Trophoblast cell (in vitro differentiated cells and primary cell): ENCODE results near the gene ACOT7.

Experiments used
- DNase-seq, 2 donors: peaks; one replicate each; pipeline ENCODE4 v3.0.0-alpha.2; 2016
- H2AFZ ChIP-seq: 2 replicates; pipeline ENCODE4 v1.6.1; 2013; ENCODE audit warnings: low read length, moderate library complexity, mild to moderate bottlenecking; ENCODE audit not compliant: insufficient read depth, poor library complexity
- H2AK5ac ChIP-seq: 2 replicates; pipeline ENCODE4 v1.6.1; 2013; ENCODE audit warnings: mild to moderate bottlenecking, low read length
- H2BK120ac ChIP-seq: 2 replicates; pipeline ENCODE4 v1.6.1; 2013; ENCODE audit warnings: low read length, mild to moderate bottlenecking, moderate library complexity; ENCODE audit not compliant: insufficient read depth, poor library complexity
- H2BK12ac ChIP-seq: 2 replicates; pipeline ENCODE4 v1.6.1; 2013; ENCODE audit warnings: mild to moderate bottlenecking, low read length, moderate library complexity
- H2BK5ac ChIP-seq: 2 replicates; pipeline ENCODE4 v1.6.1; 2013; ENCODE audit warnings: low read length, low read depth, moderate library complexity, mild to moderate bottlenecking; ENCODE audit not compliant: poor library complexity
- H3K14ac ChIP-seq: 2 replicates; pipeline ENCODE4 v1.6.1; 2013; ENCODE audit warnings: mild to moderate bottlenecking, low read length
- H3K18ac ChIP-seq: 2 replicates; pipeline ENCODE4 v1.6.1; 2013; ENCODE audit warnings: mild to moderate bottlenecking, low read length
- H3K23ac ChIP-seq: 2 replicates; pipeline ENCODE4 v1.6.1; 2013; ENCODE audit warnings: low read length
- H3K27ac ChIP-seq: 2 replicates; pipeline ENCODE4 v1.5.1; 2013; ENCODE audit warnings: low read depth, mild to moderate bottlenecking, inconsistent platforms, low read length, moderate library complexity
- H3K27me3 ChIP-seq: 2 replicates; pipeline ENCODE4 v1.6.1; 2013; ENCODE audit warnings: inconsistent platforms, mild to moderate bottlenecking, low read length, moderate library complexity; ENCODE audit not compliant: insufficient read depth
- H3K36me3 ChIP-seq, 2 experiments: 1 replicate in 1 of 2; 2 replicates in 1 of 2; pipeline ENCODE4 v1.6.1; 2013; ENCODE audit warnings: low read length in 2 of 2, mild to moderate bottlenecking in 2 of 2, moderate library complexity in 1 of 2; ENCODE audit not compliant: insufficient read depth in 2 of 2, control insufficient read depth in 1 of 2
- H3K4ac ChIP-seq: 2 replicates; pipeline ENCODE4 v1.6.1; 2013; ENCODE audit warnings: low read depth, mild to moderate bottlenecking, low read length, moderate library complexity
- H3K4me1 ChIP-seq, 2 experiments: 1 replicate in 1 of 2; 2 replicates in 1 of 2; pipeline ENCODE4 v1.6.1; 2013; ENCODE audit warnings: low read length in 2 of 2, mild to moderate bottlenecking in 2 of 2, moderate library complexity in 1 of 2; ENCODE audit not compliant: insufficient read depth in 2 of 2, control insufficient read depth in 1 of 2
- H3K4me2 ChIP-seq: 2 replicates; pipeline ENCODE4 v1.6.1; 2013; ENCODE audit warnings: inconsistent platforms, mild to moderate bottlenecking, low read length, moderate library complexity
- H3K4me3 ChIP-seq: 2 replicates; pipeline ENCODE4 v1.5.1; 2013; ENCODE audit warnings: mild to moderate bottlenecking, low read depth, low read length, inconsistent platforms
- H3K79me1 ChIP-seq: one replicate; pipeline ENCODE4 v1.6.1; 2013; ENCODE audit warnings: low read length
- H3K79me2 ChIP-seq: 2 replicates; pipeline ENCODE4 v1.6.1; 2013; ENCODE audit warnings: low read length, mild to moderate bottlenecking; ENCODE audit not compliant: control insufficient read depth, insufficient read depth, poor library complexity
- H3K9ac ChIP-seq: 2 replicates; pipeline ENCODE4 v1.6.1; 2013; ENCODE audit warnings: mild to moderate bottlenecking, low read length
- H3K9me3 ChIP-seq: 2 replicates; pipeline ENCODE4 v1.6.1; 2013; ENCODE audit warnings: low read depth, mild to moderate bottlenecking, control low read depth, inconsistent platforms, low read length; ENCODE audit not compliant: insufficient read depth
- H4K12ac ChIP-seq: 2 replicates; pipeline ENCODE4 v1.6.1; 2013; ENCODE audit warnings: low read depth, mild to moderate bottlenecking, low read length, moderate library complexity
- H4K8ac ChIP-seq: 2 replicates; pipeline ENCODE4 v1.6.1; 2013; ENCODE audit warnings: low read depth, mild to moderate bottlenecking, low read length, moderate library complexity
- H4K91ac ChIP-seq: one replicate; pipeline ENCODE4 v1.6.1; 2013; ENCODE audit warnings: low read depth, mild to moderate bottlenecking, low read length, moderate library complexity
- WGBS: extraction: QIAGEN DNeasy Blood & Tissue Kit; methylation state at CpG from one replicate; pipeline ENCODE4 v1.1.7; 2013; ENCODE audit warnings: missing lambda C conversion rate; ENCODE audit not compliant: insufficient read length, insufficient coverage; ENCODE audit errors: extremely low coverage; 5-methylcytosine and 5-hydroxymethylcytosine counted together

Gene ACOT7

GRCh38 chr1:6385488-6386191 is 7.9 kb downstream of the ACOT7 start:
- Histone ChIP-seq H3K4me1 (peaks cover 12% of the 10 kb centered on the region in 2 experiments), H2BK12ac (no peak overlapping the region), H3K4me3 (no peak overlapping the region), H4K8ac (peak overlapping the region; percentile 83), H3K14ac (peak overlapping the region; percentile 63), H3K18ac (peak overlapping the region; percentile 34), H3K27ac (no peak overlapping the region), H2BK5ac (no peak overlapping the region), H3K27me3 (no peaks in the 10 kb centered on the region), H3K23ac (no peak overlapping the region), H2AFZ (no peak overlapping the region), H3K79me1 (peaks cover 4% of the 10 kb centered on the region), H3K79me2 (no peaks in the 10 kb centered on the region), H3K36me3 (no peaks in the 10 kb centered on the region), H2AK5ac (no peak overlapping the region), H4K91ac (peak overlapping the region; percentile 60), H3K4ac (no peak overlapping the region), H3K9ac (no peak overlapping the region), H3K9me3 (no peaks in the 10 kb centered on the region), H2BK120ac (no peak overlapping the region), H4K12ac (peak overlapping the region; percentile 12), H3K4me2 (no peak overlapping the region)
- peak; percentile 97 to 98 for DNase-seq
- WGBS = no CpG with 5 or more reads among the region's 22 CpGs

GRCh38 chr1:6384962-6385361 is 8.6 kb downstream of the ACOT7 start:
- no peak overlapping the region for H2BK5ac ChIP-seq
- no peaks in the 10 kb centered on the region for H3K27me3 ChIP-seq
- no peak overlapping the region for H4K8ac ChIP-seq
- no CpG with 5 or more reads among the region's 5 CpGs for WGBS
- H2AFZ ChIP-seq = no peak overlapping the region
- H2BK120ac ChIP-seq = no peak overlapping the region
- H3K4me1 ChIP-seq = peaks cover 12% of the 10 kb centered on the region in 2 experiments
- no peak overlapping the region for H3K4ac ChIP-seq
- H3K23ac ChIP-seq = no peak overlapping the region
- no peak overlapping the region for H2AK5ac ChIP-seq
- H3K79me2 ChIP-seq = no peaks in the 10 kb centered on the region
- H4K12ac ChIP-seq = no peak overlapping the region
- H3K4me3 ChIP-seq = no peak overlapping the region
- no peak overlapping the region for H4K91ac ChIP-seq
- no peaks in the 10 kb centered on the region for H3K36me3 ChIP-seq
- H3K27ac ChIP-seq = no peak overlapping the region
- H3K9me3 ChIP-seq = no peaks in the 10 kb centered on the region
- H3K14ac ChIP-seq = no peak overlapping the region
- H3K4me2 ChIP-seq = no peak overlapping the region
- H2BK12ac ChIP-seq = no peak overlapping the region
- H3K9ac ChIP-seq = no peak overlapping the region
- peak overlapping the region; percentile 2 for H3K18ac ChIP-seq
- DNase-seq = no peak
- H3K79me1 ChIP-seq = peaks cover 4% of the 10 kb centered on the region

- H3K79me2 ChIP-seq = no peaks in the 10 kb centered on the region
- H3K4me2 ChIP-seq = no peak overlapping the region
- no peak overlapping the region for H3K4me3 ChIP-seq
- no peak overlapping the region for H2BK5ac ChIP-seq
- no peak overlapping the region for H3K18ac ChIP-seq
- no peak overlapping the region for H3K23ac ChIP-seq
- no peak overlapping the region for H3K9ac ChIP-seq
- no peak overlapping the region for H3K14ac ChIP-seq
- no peak overlapping the region for H3K4ac ChIP-seq
- H2AK5ac ChIP-seq = no peak overlapping the region
- DNase-seq = no peak
- no peak overlapping the region for H4K8ac ChIP-seq
- no peak overlapping the region for H2BK12ac ChIP-seq
- H3K27me3 ChIP-seq = no peaks in the 10 kb centered on the region
- H4K12ac ChIP-seq = no peak overlapping the region
- no peaks in the 10 kb centered on the region for H3K36me3 ChIP-seq
- H2BK120ac ChIP-seq = no peak overlapping the region
- H3K27ac ChIP-seq = no peak overlapping the region
- WGBS = no CpG with 5 or more reads among the region's 1 CpG
- H2AFZ ChIP-seq = no peak overlapping the region
- no peaks in the 10 kb centered on the region for H3K9me3 ChIP-seq
- H4K91ac ChIP-seq = no peak overlapping the region
- H3K4me1 ChIP-seq = peaks cover 12% of the 10 kb centered on the region in 2 experiments
- H3K79me1 ChIP-seq = peaks cover 4% of the 10 kb centered on the region
Observed at GRCh38 chr1:6384135-6384534, 9.4 kb downstream of the ACOT7 start.

GRCh38 chr1:6380037-6380436 is 13.5 kb downstream of the ACOT7 start:
- no peaks in the 10 kb centered on the region for H3K79me1 ChIP-seq
- no peak overlapping the region for H3K14ac ChIP-seq
- H3K4ac ChIP-seq = no peak overlapping the region
- no peak overlapping the region for H2BK5ac ChIP-seq
- no peak overlapping the region for H3K9ac ChIP-seq
- H3K9me3 ChIP-seq = no peaks in the 10 kb centered on the region
- H3K4me2 ChIP-seq = no peak overlapping the region
- no peak overlapping the region for H3K23ac ChIP-seq
- H3K27me3 ChIP-seq = no peaks in the 10 kb centered on the region
- no peak overlapping the region for H2BK120ac ChIP-seq
- H3K36me3 ChIP-seq = no peaks in the 10 kb centered on the region
- H4K12ac ChIP-seq = no peak overlapping the region
- H3K18ac ChIP-seq = no peak overlapping the region
- no peak overlapping the region for H3K4me3 ChIP-seq
- H3K4me1 ChIP-seq = no peaks in the 10 kb centered on the region
- H3K27ac ChIP-seq = no peak overlapping the region
- no peak overlapping the region for H4K8ac ChIP-seq
- H3K79me2 ChIP-seq = no peaks in the 10 kb centered on the region
- no CpG with 5 or more reads among the region's 7 CpGs for WGBS
- no peak overlapping the region for H2AFZ ChIP-seq
- no peak overlapping the region for H4K91ac ChIP-seq
- H2AK5ac ChIP-seq = no peak overlapping the region
- no peak overlapping the region for H2BK12ac ChIP-seq
- DNase-seq = no peak
